OCI-LY3 (cell line): Measurements from ENCODE around the gene PXDC1.
"Not testable (repeated sequence)": the region's sequence is repeated elsewhere in the genome, so short reads cannot be mapped to it uniquely, and the experiment has no call there.

Experiments used
- H2AFZ ChIP-seq: fragments of 200-600, 300-600 bp; shearing (Covaris generic); 2 replicates; pipeline ENCODE4 v1.6.0; 2014; ENCODE audit warnings: antibody characterized with exemption, low read depth, low read length
- H3K27ac ChIP-seq: fragments of 200-600, 300-600 bp; sonication (generic); 2 replicates; pipeline ENCODE4 v1.5.1; 2014; ENCODE audit warnings: mild to moderate bottlenecking, low read length, moderate library complexity, mixed read lengths
- H3K27me3 ChIP-seq: fragments of 200-600, 300-600 bp; sonication (generic); 2 replicates; pipeline ENCODE4 v1.6.1; 2014; ENCODE audit warnings: low read depth, low read length, mixed read lengths
- H3K36me3 ChIP-seq: fragments of 200-600, 300-600 bp; sonication (generic); replicated peaks from 2 replicates; pipeline ENCODE3; 2014; ENCODE audit warnings: low read depth, low read length, mixed read lengths
- H3K4me1 ChIP-seq: fragments of 300-600, 200-600 bp; sonication (generic); 2 replicates; pipeline ENCODE4 v1.6.1; 2014; ENCODE audit warnings: low read length, mixed read lengths
- H3K4me2 ChIP-seq: fragments of 200-600, 300-600 bp; sonication (generic); 2 replicates; pipeline ENCODE4 v1.6.1; 2014; ENCODE audit warnings: low read length, mixed read lengths
- H3K4me3 ChIP-seq: fragments of 300-600, 200-600 bp; sonication (generic); 2 replicates; pipeline ENCODE4 v1.5.1; 2014; ENCODE audit warnings: antibody characterized with exemption, mild to moderate bottlenecking, low read length, moderate library complexity
- H3K79me2 ChIP-seq: fragments of 300-600, 200-600 bp; shearing (Covaris generic); 2 replicates; pipeline ENCODE4 v1.6.1; 2014; ENCODE audit warnings: mild to moderate bottlenecking, low read length, mixed read lengths
- H3K9ac ChIP-seq: fragments of 300-600, 200-600 bp; shearing (Covaris generic); 2 replicates; pipeline ENCODE4 v1.6.0; 2014; ENCODE audit warnings: mild to moderate bottlenecking, low read length, moderate library complexity
- H3K9me3 ChIP-seq: fragments of 200-600, 300-600 bp; shearing (Covaris generic); 2 replicates; pipeline ENCODE4 v1.6.1; 2014; ENCODE audit warnings: low read length, mixed read lengths; ENCODE audit not compliant: insufficient read depth
- H4K20me1 ChIP-seq: fragments of 200-600, 300-600 bp; sonication (generic); 2 replicates; pipeline ENCODE4 v1.6.1; 2016; ENCODE audit warnings: low read length, mixed read lengths; ENCODE audit not compliant: insufficient read depth
- EZH2phosphoT487 ChIP-seq: fragments of 200-600 bp; shearing (Covaris generic); IDR thresholded peaks from 2 replicates; pipeline ENCODE4 v1.6.1; 2018; ENCODE audit warnings: antibody characterized with exemption, mixed run types, low read depth
- TF ChIP-seq, protein P1 (sequence below): fragments of 200-600, 300-600 bp; sonication (generic); IDR thresholded peaks from 2 replicates; pipeline ENCODE4 v1.5.1; 2014; ENCODE audit warnings: antibody characterized with exemption, low read length, low read depth

PXDC1 gene

GRCh38 chr6:3771407-3772011 lies 20.0 kb upstream of the PXDC1 start:
- H3K36me3 ChIP-seq, result no peaks in the 10 kb centered on the region
- no peaks in the 10 kb centered on the region for H3K9me3 ChIP-seq
- no peaks in the 10 kb centered on the region for H4K20me1 ChIP-seq
- peaks cover 22% of the 10 kb centered on the region for H3K4me1 ChIP-seq
- H3K4me2 ChIP-seq, result no peak overlapping the region
- no peaks in the 10 kb centered on the region for H3K27me3 ChIP-seq
- H3K9ac ChIP-seq, result no peak overlapping the region
- H2AFZ ChIP-seq, result no peak overlapping the region
- TF ChIP-seq, protein P1, sequence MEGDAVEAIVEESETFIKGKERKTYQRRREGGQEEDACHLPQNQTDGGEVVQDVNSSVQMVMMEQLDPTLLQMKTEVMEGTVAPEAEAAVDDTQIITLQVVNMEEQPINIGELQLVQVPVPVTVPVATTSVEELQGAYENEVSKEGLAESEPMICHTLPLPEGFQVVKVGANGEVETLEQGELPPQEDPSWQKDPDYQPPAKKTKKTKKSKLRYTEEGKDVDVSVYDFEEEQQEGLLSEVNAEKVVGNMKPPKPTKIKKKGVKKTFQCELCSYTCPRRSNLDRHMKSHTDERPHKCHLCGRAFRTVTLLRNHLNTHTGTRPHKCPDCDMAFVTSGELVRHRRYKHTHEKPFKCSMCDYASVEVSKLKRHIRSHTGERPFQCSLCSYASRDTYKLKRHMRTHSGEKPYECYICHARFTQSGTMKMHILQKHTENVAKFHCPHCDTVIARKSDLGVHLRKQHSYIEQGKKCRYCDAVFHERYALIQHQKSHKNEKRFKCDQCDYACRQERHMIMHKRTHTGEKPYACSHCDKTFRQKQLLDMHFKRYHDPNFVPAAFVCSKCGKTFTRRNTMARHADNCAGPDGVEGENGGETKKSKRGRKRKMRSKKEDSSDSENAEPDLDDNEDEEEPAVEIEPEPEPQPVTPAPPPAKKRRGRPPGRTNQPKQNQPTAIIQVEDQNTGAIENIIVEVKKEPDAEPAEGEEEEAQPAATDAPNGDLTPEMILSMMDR, result no peak
- TF ChIP-seq EZH2phosphoT487, result no peak
- H3K79me2 ChIP-seq, result no peaks in the 10 kb centered on the region
- H3K27ac ChIP-seq, result no peak overlapping the region
- no peak overlapping the region for H3K4me3 ChIP-seq

DNA sequence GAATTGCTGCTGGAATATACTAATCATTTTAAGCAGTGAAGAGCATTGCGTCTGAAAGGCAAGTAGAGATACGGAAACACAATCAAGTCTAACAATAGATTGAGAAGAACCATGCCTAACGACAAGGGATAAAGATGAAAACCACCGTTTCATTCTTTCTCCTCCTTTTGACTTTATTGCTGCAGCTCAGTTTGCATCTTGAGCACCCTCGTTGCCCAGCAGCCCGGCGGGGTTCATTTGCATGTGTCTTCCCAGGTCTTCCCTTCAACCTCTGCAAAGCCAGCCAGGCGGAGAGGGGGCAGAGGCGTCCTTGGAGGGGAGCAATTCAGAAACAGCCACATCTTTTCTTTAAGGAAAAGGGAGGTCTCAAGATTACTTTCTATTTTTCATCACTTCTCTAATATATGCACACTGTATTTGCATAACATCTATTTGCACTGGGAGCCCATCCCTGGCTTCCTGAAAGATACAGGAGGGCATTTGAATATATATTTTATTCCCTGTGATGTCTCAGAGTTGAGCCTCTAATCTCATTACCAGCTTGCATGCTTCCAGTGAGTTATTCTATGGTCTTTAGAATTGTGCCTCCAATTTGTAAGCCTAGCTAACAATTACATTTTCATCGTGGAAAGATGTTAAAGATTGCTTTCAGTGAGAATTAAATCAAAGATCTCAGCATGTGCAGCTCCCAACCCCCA lies 18.7 kb upstream of the PXDC1 start:
- Histone ChIP-seq H3K4me1 (peaks cover 25% of the 10 kb centered on the region), H3K27me3 (no peaks in the 10 kb centered on the region), H2AFZ (no peak overlapping the region), H3K9ac (no peak overlapping the region), H3K4me2 (peak overlapping the region; percentile 45), H3K4me3 (0 out of 2 replicates have a peak overlapping the region, but pooled peaks have one; percentile 18), H4K20me1 (no peaks in the 10 kb centered on the region), H3K27ac (no peak overlapping the region), H3K79me2 (no peaks in the 10 kb centered on the region), H3K36me3 (no peaks in the 10 kb centered on the region), H3K9me3 (no peaks in the 10 kb centered on the region)
- TF ChIP-seq, protein P1, result no peak
- no peak for TF ChIP-seq EZH2phosphoT487

- Histone ChIP-seq H3K9ac (no peak overlapping the region), H4K20me1 (no peaks in the 10 kb centered on the region)
These were observed 18.1 kb upstream of the PXDC1 start for GRCh38 chr6:3769610-3770009.

GRCh38 chr6:3768502-3768901 lies 17.0 kb upstream of the PXDC1 start:
- Histone ChIP-seq H3K9ac (no peak overlapping the region), H2AFZ (no peak overlapping the region), H3K27me3 (no peaks in the 10 kb centered on the region), H3K4me3 (no peak overlapping the region), H3K4me1 (peaks cover 27% of the 10 kb centered on the region), H3K4me2 (no peak overlapping the region), H3K36me3 (no peaks in the 10 kb centered on the region), H3K27ac (no peak overlapping the region), H3K9me3 (no peaks in the 10 kb centered on the region), H3K79me2 (no peaks in the 10 kb centered on the region), H4K20me1 (no peaks in the 10 kb centered on the region)
- no peak for TF ChIP-seq EZH2phosphoT487
- TF ChIP-seq, protein P1, result no peak

More at GRCh38 chr6:3769610-3770009, 18.1 kb upstream of the PXDC1 start:
- TF ChIP-seq, protein P1, result no peak
- no peak for TF ChIP-seq EZH2phosphoT487
- H3K36me3 ChIP-seq, result no peaks in the 10 kb centered on the region
- no peaks in the 10 kb centered on the region for H3K27me3 ChIP-seq
- peaks cover 27% of the 10 kb centered on the region for H3K4me1 ChIP-seq
- no peak overlapping the region for H3K27ac ChIP-seq
- H2AFZ ChIP-seq, result no peak overlapping the region
- no peaks in the 10 kb centered on the region for H3K79me2 ChIP-seq
- no peaks in the 10 kb centered on the region for H3K9me3 ChIP-seq
- no peak overlapping the region for H3K4me3 ChIP-seq
- no peak overlapping the region; the same call in 1 of the 2 replicates for H3K4me2 ChIP-seq

DNA sequence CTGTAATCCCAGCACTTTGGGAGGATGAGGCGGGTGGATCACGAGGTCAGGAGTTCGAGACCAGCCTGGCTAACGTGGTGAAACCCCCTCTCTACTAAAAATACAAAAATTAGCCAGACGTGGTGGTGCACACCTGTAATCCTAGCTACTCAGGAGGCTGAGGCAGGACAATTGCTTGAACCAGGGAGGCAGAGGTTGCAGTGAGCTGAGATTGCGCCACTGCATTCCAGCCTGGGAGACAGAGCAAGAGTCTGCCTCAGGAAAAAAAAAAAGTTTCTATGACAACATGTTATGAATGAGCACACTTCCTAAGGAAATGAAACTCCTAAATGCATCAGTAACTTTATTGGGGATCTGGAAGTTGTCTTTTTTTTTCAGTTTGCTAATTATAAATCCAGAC lies 16.0 kb upstream of the PXDC1 start:
- H3K27ac ChIP-seq, H3K4me3 ChIP-seq, H3K27me3 ChIP-seq, H3K9ac ChIP-seq, H3K9me3 ChIP-seq, H3K79me2 ChIP-seq, H2AFZ ChIP-seq, H3K36me3 ChIP-seq, H3K4me2 ChIP-seq, H4K20me1 ChIP-seq: not testable (repeated sequence)
- peaks cover 27% of the 10 kb centered on the region for H3K4me1 ChIP-seq
